Neuronal stem cell (in vitro differentiated cells): ENCODE results near the gene GAB1.

Experiments used
- DNase-seq: peaks from one replicate; pipeline ENCODE4 v3.0.0-alpha.2; 2013; ENCODE audit warnings: low spot score
- H2AFZ ChIP-seq: one replicate; pipeline ENCODE4 v1.6.1; 2013; ENCODE audit warnings: mild to moderate bottlenecking, low read length, inconsistent platforms
- H2AK5ac ChIP-seq: 2 replicates; pipeline ENCODE4 v1.6.1; 2013; ENCODE audit warnings: low read depth, mild to moderate bottlenecking, inconsistent platforms, low read length, moderate library complexity, mixed read lengths
- H2BK120ac ChIP-seq: 2 replicates; pipeline ENCODE4 v1.6.1; 2013; ENCODE audit warnings: low read depth, mild to moderate bottlenecking, inconsistent platforms, low read length, moderate library complexity, mixed read lengths
- H2BK12ac ChIP-seq: one replicate; pipeline ENCODE4 v1.6.1; 2013; ENCODE audit warnings: low read length, inconsistent platforms
- H2BK15ac ChIP-seq: 2 replicates; pipeline ENCODE4 v1.6.1; 2013; ENCODE audit warnings: mild to moderate bottlenecking, low read length, inconsistent platforms, mixed read lengths
- H2BK5ac ChIP-seq: one replicate; pipeline ENCODE4 v1.6.1; 2013; ENCODE audit warnings: inconsistent platforms, mild to moderate bottlenecking, low read length, moderate library complexity
- H3K14ac ChIP-seq: one replicate; pipeline ENCODE4 v1.6.1; 2013; ENCODE audit warnings: low read length, inconsistent platforms
- H3K18ac ChIP-seq: 2 replicates; pipeline ENCODE4 v1.6.1; 2013; ENCODE audit warnings: low read length, inconsistent platforms
- H3K23ac ChIP-seq: 2 replicates; pipeline ENCODE4 v1.6.1; 2013; ENCODE audit warnings: low read depth, mild to moderate bottlenecking, mixed read lengths, low read length, inconsistent platforms; ENCODE audit not compliant: poor library complexity
- H3K27ac ChIP-seq: replicated peaks from 3 replicates; pipeline ENCODE4 v1.5.1; 2013; ENCODE audit warnings: low read length, inconsistent platforms
- H3K27me3 ChIP-seq, 3 experiments: 2 replicates each; pipeline ENCODE4 v1.6.1; 2013; ENCODE audit warnings: low read length in 3 of 3, mild to moderate bottlenecking in 2 of 3, inconsistent platforms in 1 of 3, low read depth in 1 of 3, mixed read lengths in 1 of 3, moderate library complexity in 1 of 3; ENCODE audit not compliant: control insufficient read depth in 3 of 3, insufficient read depth in 3 of 3
- H3K36me3 ChIP-seq, 2 donors: replicated peaks in 1 of 2; 2 replicates each; pipeline ENCODE4 v1.6.1; 2013; ENCODE audit warnings: low read length in 2 of 2; ENCODE audit not compliant: control insufficient read depth in 2 of 2, insufficient read depth in 2 of 2
- H3K4ac ChIP-seq: 2 replicates; pipeline ENCODE4 v1.6.1; 2013; ENCODE audit warnings: inconsistent platforms, mild to moderate bottlenecking, low read length, moderate library complexity
- H3K4me1 ChIP-seq, 2 donors: 1 replicate in 1 of 2; 2 replicates in 1 of 2; pipeline ENCODE4 v1.6.1; 2013; ENCODE audit warnings: low read length in 2 of 2, low read depth in 1 of 2; ENCODE audit not compliant: control insufficient read depth in 2 of 2, insufficient read depth in 1 of 2
- H3K4me2 ChIP-seq: one replicate; pipeline ENCODE4 v1.6.1; 2013; ENCODE audit warnings: mild to moderate bottlenecking, low read length, inconsistent platforms; ENCODE audit not compliant: insufficient read depth, poor library complexity, severe bottlenecking
- H3K4me3 ChIP-seq, 2 donors: 2 replicates each; pipeline ENCODE4 v1.5.1; 2013; ENCODE audit warnings: low read length in 2 of 2, mild to moderate bottlenecking in 2 of 2, inconsistent platforms in 1 of 2, moderate library complexity in 1 of 2
- H3K79me1 ChIP-seq: one replicate; pipeline ENCODE4 v1.6.1; 2013; ENCODE audit warnings: low read depth, mild to moderate bottlenecking, inconsistent platforms, low read length, moderate library complexity
- H3K9ac ChIP-seq: one replicate; pipeline ENCODE4 v1.6.1; 2013; ENCODE audit warnings: mild to moderate bottlenecking, low read depth, low read length, inconsistent platforms; ENCODE audit not compliant: poor library complexity
- H3K9me3 ChIP-seq, 2 donors: replicated peaks in 1 of 2; 2 replicates each; pipeline versions ENCODE3 to v1.6.1; 2013; ENCODE audit warnings: low read length in 2 of 2, mild to moderate bottlenecking in 2 of 2, inconsistent platforms in 1 of 2, low read depth in 1 of 2, mixed read lengths in 1 of 2, moderate library complexity in 1 of 2; ENCODE audit not compliant: control insufficient read depth in 2 of 2, insufficient read depth in 1 of 2
- H4K8ac ChIP-seq: one replicate; pipeline ENCODE4 v1.6.1; 2013; ENCODE audit warnings: low read depth, mild to moderate bottlenecking, inconsistent platforms, low read length, moderate library complexity
- H4K91ac ChIP-seq: one replicate; pipeline ENCODE4 v1.6.1; 2013; ENCODE audit warnings: low read length, low read depth, mild to moderate bottlenecking, inconsistent platforms; ENCODE audit not compliant: poor library complexity
- WGBS, 2 donors: extraction: QIAGEN DNeasy Blood & Tissue Kit; methylation state at CpG; one replicate each; pipeline ENCODE4 v1.1.7; 2013; ENCODE audit warnings: missing lambda C conversion rate in 2 of 2, mixed read lengths in 1 of 2; ENCODE audit not compliant: insufficient read length in 2 of 2, insufficient replicate concordance in 1 of 2; ENCODE audit errors: extremely low coverage in 2 of 2; 5-methylcytosine and 5-hydroxymethylcytosine counted together

GAB1 gene

GRCh38 chr4:143307531-143307930 is 29.1 kb upstream of the GAB1 start:
- no peak overlapping the region for H3K14ac ChIP-seq
- no peak overlapping the region for H3K4me3 ChIP-seq
- H3K18ac ChIP-seq = no peak overlapping the region
- H4K8ac ChIP-seq = no peak overlapping the region
- no peaks in the 10 kb centered on the region for H3K36me3 ChIP-seq
- H2BK15ac ChIP-seq = no peak overlapping the region
- no CpG with 5 or more reads among the region's 1 CpG for WGBS, 2 donors
- no peak overlapping the region for H3K23ac ChIP-seq
- no peaks in the 10 kb centered on the region for H3K9me3 ChIP-seq
- H3K4me1 ChIP-seq = no peaks in the 10 kb centered on the region
- H3K27ac ChIP-seq = no peak overlapping the region
- no peak for DNase-seq
- H3K79me1 ChIP-seq = no peaks in the 10 kb centered on the region
- H2BK12ac ChIP-seq = no peak overlapping the region
- H3K9ac ChIP-seq = no peak overlapping the region
- H2AK5ac ChIP-seq = no peak overlapping the region
- H2BK5ac ChIP-seq = no peak overlapping the region
- no peak overlapping the region for H2AFZ ChIP-seq
- no peak overlapping the region for H3K4ac ChIP-seq
- H3K27me3 ChIP-seq = peaks cover 0 to 9% (median 0%) of the 10 kb centered on the region in 3 experiments
- no peak overlapping the region for H4K91ac ChIP-seq
- no peak overlapping the region for H2BK120ac ChIP-seq
- H3K4me2 ChIP-seq = no peak overlapping the region

GRCh38 chr4:143308377-143308776 is 28.3 kb upstream of the GAB1 start:
- Histone ChIP-seq H3K14ac (no peak overlapping the region), H2AFZ (no peak overlapping the region), H3K9ac (no peak overlapping the region), H3K27me3 (peaks cover 0 to 9% (median 0%) of the 10 kb centered on the region in 3 experiments), H3K4ac (no peak overlapping the region), H3K36me3 (no peaks in the 10 kb centered on the region), H3K4me2 (no peak overlapping the region), H2BK5ac (no peak overlapping the region), H4K91ac (no peak overlapping the region), H3K27ac (no peak overlapping the region), H2AK5ac (no peak overlapping the region), H2BK15ac (no peak overlapping the region), H4K8ac (no peak overlapping the region), H3K4me3 (no peak overlapping the region), H3K4me1 (no peaks in the 10 kb centered on the region), H3K23ac (no peak overlapping the region), H2BK120ac (no peak overlapping the region), H3K9me3 (no peaks in the 10 kb centered on the region), H2BK12ac (no peak overlapping the region), H3K18ac (no peak overlapping the region), H3K79me1 (no peaks in the 10 kb centered on the region)
- no peak for DNase-seq

- H2BK15ac ChIP-seq = no peak overlapping the region
- no peak overlapping the region for H2BK12ac ChIP-seq
- H3K27me3 ChIP-seq = peaks cover 0 to 9% (median 0%) of the 10 kb centered on the region in 3 experiments
- H2AK5ac ChIP-seq = no peak overlapping the region
- no peak overlapping the region for H3K4ac ChIP-seq
- no peak overlapping the region for H3K4me2 ChIP-seq
- H3K14ac ChIP-seq = no peak overlapping the region
- H2AFZ ChIP-seq = no peak overlapping the region
- H3K4me3 ChIP-seq = no peak overlapping the region
- H3K36me3 ChIP-seq = no peaks in the 10 kb centered on the region
- no peak overlapping the region for H3K23ac ChIP-seq
- H4K91ac ChIP-seq = no peak overlapping the region
- no peaks in the 10 kb centered on the region for H3K9me3 ChIP-seq
- DNase-seq = no peak
- WGBS, 2 donors = no CpG with 5 or more reads among the region's 3 CpGs
- no peak overlapping the region for H3K9ac ChIP-seq
- H2BK120ac ChIP-seq = no peak overlapping the region
- no peak overlapping the region for H3K27ac ChIP-seq
- H3K4me1 ChIP-seq = no peaks in the 10 kb centered on the region
- no peak overlapping the region for H2BK5ac ChIP-seq
- H3K18ac ChIP-seq = no peak overlapping the region
- no peak overlapping the region for H4K8ac ChIP-seq
- no peaks in the 10 kb centered on the region for H3K79me1 ChIP-seq
These were observed 24.8 kb upstream of the GAB1 start for GRCh38 chr4:143311924-143312323.

DNA sequence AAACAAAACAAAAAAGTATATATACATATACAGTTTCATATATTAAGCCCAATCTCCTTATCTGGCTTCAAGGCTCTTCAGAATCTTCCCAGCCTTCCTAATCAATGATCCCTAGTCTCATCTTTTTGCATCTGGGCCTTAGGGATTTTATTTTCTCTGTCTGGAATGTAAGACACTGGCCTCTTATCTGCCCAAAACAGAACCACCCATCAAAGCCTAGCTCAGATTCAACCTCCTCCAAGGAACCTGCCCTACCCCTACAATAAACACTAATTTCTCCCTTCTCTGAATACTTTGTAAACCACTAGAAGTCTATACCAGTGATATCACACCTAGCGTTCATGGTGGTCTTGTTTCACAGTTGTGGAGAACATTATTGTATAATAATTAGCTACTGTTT is 23.2 kb upstream of the GAB1 start:
- Histone ChIP-seq H3K4me1 (no peaks in the 10 kb centered on the region), H3K14ac (no peak overlapping the region), H2BK15ac (no peak overlapping the region), H3K23ac (no peak overlapping the region), H2BK12ac (no peak overlapping the region), H2AFZ (no peak overlapping the region), H4K8ac (no peak overlapping the region), H3K9me3 (no peaks in the 10 kb centered on the region), H3K9ac (no peak overlapping the region), H3K36me3 (no peaks in the 10 kb centered on the region), H3K27ac (no peak overlapping the region), H2BK5ac (no peak overlapping the region), H3K4ac (no peak overlapping the region), H3K27me3 (peaks cover 0 to 3% (median 0%) of the 10 kb centered on the region in 3 experiments), H2AK5ac (no peak overlapping the region), H3K4me2 (no peak overlapping the region), H4K91ac (no peak overlapping the region), H3K18ac (no peak overlapping the region), H2BK120ac (no peak overlapping the region), H3K79me1 (no peaks in the 10 kb centered on the region), H3K4me3 (no peak overlapping the region)
- no peak for DNase-seq
- WGBS, 2 donors = no CpG with 5 or more reads among the region's 1 CpG
